ENCODE data around the gene SPRING1. TPM values are rescaled to one million over a fixed set of nuclear protein-coding genes. Genes with fewer than 3 reads are reported as not detected.

The SPRING1 gene
- total RNA-seq, 2 experiments from 2014 or later = 25.4 to 28.0 TPM

DNA sequence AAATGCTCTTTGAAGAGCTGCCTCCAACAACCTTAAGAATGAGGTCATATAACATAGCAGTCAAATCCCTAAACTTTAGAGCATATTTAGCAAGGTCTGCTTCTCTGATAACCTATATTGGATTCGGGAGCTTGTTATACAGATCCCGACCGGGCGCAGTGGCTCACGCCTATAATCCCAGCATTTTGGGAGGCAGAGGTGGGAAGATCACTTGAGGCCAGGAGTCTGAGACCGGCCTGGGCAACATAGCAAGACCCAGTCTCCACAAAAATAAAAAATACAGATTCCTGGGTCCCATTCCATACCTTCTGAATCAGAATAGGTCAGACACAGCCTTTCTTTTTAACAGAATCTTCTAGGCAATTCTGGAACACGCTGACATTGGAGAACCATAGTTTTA, 46.7 kb downstream of the SPRING1 start:
- H3K27ac Mint-ChIP-seq = no peak overlapping the region
- no peak overlapping the region for H3K4me3 Mint-ChIP-seq
- no peaks in the 10 kb centered on the region for H3K9me3 Mint-ChIP-seq
- peaks cover 27% of the 10 kb centered on the region for H3K27me3 Mint-ChIP-seq
- no peak for DNase-seq
- no peaks in the 10 kb centered on the region for H3K36me3 Mint-ChIP-seq
- peaks cover 4% of the 10 kb centered on the region for H3K4me1 Mint-ChIP-seq

DNA sequence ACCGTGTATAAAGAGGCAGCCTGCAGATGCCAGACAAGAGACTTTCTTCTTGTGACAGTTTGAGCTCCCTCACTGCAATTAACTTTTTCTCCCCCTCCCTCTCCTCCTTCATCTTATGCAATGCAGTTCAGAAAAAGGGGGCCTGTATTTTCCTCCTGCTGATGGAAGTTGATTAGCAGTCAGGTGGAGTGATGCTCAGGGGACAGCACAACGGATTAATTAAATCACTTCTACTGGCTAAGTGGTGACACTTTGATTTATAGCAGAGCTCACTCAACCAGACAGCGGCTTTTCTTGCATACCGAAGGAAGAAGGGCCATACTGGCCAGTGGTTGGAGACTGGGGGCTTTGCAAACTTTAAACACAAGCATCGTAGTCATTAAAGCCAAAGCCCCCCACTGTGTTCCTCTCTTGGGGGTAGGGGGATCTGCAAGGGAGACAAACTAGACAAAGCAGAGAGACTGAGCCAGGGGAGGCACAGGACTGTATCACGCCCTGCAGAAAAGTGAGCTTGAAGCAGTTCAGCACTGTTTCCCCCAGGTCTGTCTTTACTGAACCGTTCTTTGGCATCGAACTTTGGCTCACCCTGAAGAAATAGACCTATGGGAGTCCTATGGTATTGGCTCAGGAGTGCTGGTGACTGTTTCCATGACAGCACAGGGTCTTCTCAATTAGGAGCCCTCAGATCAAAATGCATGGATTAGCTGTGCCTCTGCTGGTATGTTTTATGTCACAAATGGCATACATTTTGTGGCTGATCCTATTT, 47.7 kb downstream of the SPRING1 start:
- no peak for DNase-seq

DNA sequence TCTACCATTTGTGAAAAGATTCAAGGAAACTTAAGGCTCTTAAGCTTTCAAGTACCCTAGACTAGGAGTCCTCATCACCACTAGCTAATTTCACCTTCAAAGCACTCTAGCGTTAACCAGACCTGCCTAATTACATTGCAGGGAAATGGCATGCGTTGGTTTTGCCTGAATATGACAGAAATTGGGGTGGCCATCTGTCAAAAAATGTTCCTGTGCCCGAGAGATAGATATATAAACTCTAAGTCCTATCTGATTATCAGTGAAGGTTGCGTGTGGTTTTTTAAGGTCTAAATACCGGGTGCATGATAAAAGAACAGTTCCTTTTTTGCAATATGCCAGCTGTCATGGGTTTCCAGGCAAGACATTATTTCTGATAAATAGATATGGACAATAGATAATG, 48.3 kb downstream of the SPRING1 start:
- H3K27ac Mint-ChIP-seq = no peak overlapping the region
- H3K4me1 Mint-ChIP-seq = peaks cover 4% of the 10 kb centered on the region
- no peaks in the 10 kb centered on the region for H3K9me3 Mint-ChIP-seq
- DNase-seq = no peak
- no peak overlapping the region for H3K4me3 Mint-ChIP-seq
- H3K27me3 Mint-ChIP-seq = peaks cover 20% of the 10 kb centered on the region
- H3K36me3 Mint-ChIP-seq = no peaks in the 10 kb centered on the region

More for the DNA sequence above, 47.7 kb downstream of the SPRING1 start:
- no peak overlapping the region for H3K27ac Mint-ChIP-seq
- H3K27me3 Mint-ChIP-seq = peaks cover 27% of the 10 kb centered on the region
- H3K4me1 Mint-ChIP-seq = peaks cover 4% of the 10 kb centered on the region
- H3K36me3 Mint-ChIP-seq = no peaks in the 10 kb centered on the region
- H3K9me3 Mint-ChIP-seq = no peaks in the 10 kb centered on the region
- H3K4me3 Mint-ChIP-seq = no peak overlapping the region

Other genes with a start within 250 kb of the SPRING1 start
- gene MAP1LC3B2, start 178.7 kb downstream of the SPRING1 start, total RNA-seq = 1 to 10 TPM in 1 of 2 experiments, under 1 TPM in 1; 0.74 to 1.7 TPM
- gene RNFT2, start 246 bp upstream of the SPRING1 start, total RNA-seq = 10 to 100 TPM; 14.8 to 16.9 TPM
- gene HRK, start 143.4 kb upstream of the SPRING1 start, total RNA-seq = not detected
- 1 to 10 TPM; 7.3 to 8.0 TPM for gene FBXW8, start 172.9 kb upstream of the SPRING1 start, total RNA-seq